Neural crest cell (in vitro differentiated cells): ENCODE measurements around the gene ECT2. TPM values are rescaled to one million over a fixed set of nuclear protein-coding genes. Genes with fewer than 3 reads are reported as not detected.

Source experiments
- DNase-seq: peaks from one replicate; pipeline ENCODE4 v3.0.0; 2021; ENCODE audit warnings: low read depth, mixed read lengths, low spot score
- H3K27ac Mint-ChIP-seq: one replicate; pipeline ENCODE4 v1.8.0; 2021; ENCODE audit warnings: mild to moderate bottlenecking, mixed read lengths; ENCODE audit not compliant: unreplicated experiment
- H3K27me3 Mint-ChIP-seq: 2 replicates; pipeline ENCODE4 v1.8.0; 2021; ENCODE audit warnings: low read depth, mild to moderate bottlenecking, mixed read lengths
- H3K36me3 Mint-ChIP-seq: 2 replicates; pipeline ENCODE4 v1.8.0; 2021; ENCODE audit warnings: low read depth, mild to moderate bottlenecking, mixed read lengths
- H3K4me1 Mint-ChIP-seq: 2 replicates; pipeline ENCODE4 v1.8.0; 2021; ENCODE audit warnings: mixed read lengths
- H3K4me3 Mint-ChIP-seq: one replicate; pipeline ENCODE4 v1.8.0; 2021; ENCODE audit warnings: mild to moderate bottlenecking, mixed read lengths
- H3K9me3 Mint-ChIP-seq: 2 replicates; pipeline ENCODE4 v1.8.0; 2021; ENCODE audit warnings: mixed read lengths
- total RNA-seq: library from RNA; stranded (reverse); gene quantifications from 2 replicates; pipeline ENCODE4 v1.2.1, GENCODE V29; 2021
- TF ChIP-seq, protein P1 (sequence below): fragments of 200-600 bp; sonication (generic); conservative IDR thresholded peaks from 2 replicates; pipeline ENCODE4 v1.5.0; 2021; ENCODE audit warnings: antibody characterized with exemption, mild to moderate bottlenecking

Gene ECT2
- total RNA-seq, 1 donor from 2014 or later: 79.6 TPM

DNA sequence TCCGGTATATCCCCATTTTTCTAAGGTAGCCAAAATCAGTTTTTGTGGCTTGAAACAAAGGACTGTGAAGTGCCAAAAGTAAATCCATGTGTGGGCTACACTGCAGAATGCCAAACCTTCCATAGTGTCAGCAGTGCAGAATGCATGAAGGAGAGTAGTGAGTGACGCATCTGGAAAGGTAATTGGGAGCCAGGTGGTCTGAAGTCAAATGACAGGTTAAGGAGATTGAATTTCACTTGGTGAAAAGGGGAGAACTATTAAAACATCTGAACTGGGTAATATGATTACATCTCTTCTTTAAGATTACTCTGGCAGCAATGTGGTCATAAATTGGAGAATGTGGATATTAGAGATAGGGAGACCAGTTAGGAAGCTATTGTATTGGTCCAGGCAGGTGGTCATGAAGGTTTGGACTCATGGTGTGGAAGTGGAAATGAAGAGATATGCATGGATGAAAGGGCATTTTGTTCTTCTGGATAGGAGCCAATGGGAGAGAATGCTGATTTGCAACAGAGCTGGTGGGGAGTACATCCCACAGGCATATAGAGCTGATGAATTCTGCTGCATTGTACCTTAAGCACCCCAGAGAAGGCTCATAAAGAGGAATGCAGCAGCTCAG, 118.2 kb downstream of the ECT2 start:
- Mint-ChIP-seq H3K27me3 (no peaks in the 10 kb centered on the region), H3K4me1 (peaks cover 4% of the 10 kb centered on the region), H3K27ac (no peak overlapping the region), H3K36me3 (peaks cover 7% of the 10 kb centered on the region), H3K4me3 (no peak overlapping the region), H3K9me3 (peaks cover 7% of the 10 kb centered on the region)
- TF ChIP-seq, protein P1, sequence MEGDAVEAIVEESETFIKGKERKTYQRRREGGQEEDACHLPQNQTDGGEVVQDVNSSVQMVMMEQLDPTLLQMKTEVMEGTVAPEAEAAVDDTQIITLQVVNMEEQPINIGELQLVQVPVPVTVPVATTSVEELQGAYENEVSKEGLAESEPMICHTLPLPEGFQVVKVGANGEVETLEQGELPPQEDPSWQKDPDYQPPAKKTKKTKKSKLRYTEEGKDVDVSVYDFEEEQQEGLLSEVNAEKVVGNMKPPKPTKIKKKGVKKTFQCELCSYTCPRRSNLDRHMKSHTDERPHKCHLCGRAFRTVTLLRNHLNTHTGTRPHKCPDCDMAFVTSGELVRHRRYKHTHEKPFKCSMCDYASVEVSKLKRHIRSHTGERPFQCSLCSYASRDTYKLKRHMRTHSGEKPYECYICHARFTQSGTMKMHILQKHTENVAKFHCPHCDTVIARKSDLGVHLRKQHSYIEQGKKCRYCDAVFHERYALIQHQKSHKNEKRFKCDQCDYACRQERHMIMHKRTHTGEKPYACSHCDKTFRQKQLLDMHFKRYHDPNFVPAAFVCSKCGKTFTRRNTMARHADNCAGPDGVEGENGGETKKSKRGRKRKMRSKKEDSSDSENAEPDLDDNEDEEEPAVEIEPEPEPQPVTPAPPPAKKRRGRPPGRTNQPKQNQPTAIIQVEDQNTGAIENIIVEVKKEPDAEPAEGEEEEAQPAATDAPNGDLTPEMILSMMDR: no peak
- DNase-seq: no peak

GRCh38 chr3:172869368-172869771, 118.8 kb downstream of the ECT2 start:
- Mint-ChIP-seq H3K4me3 (no peak overlapping the region), H3K27ac (no peak overlapping the region), H3K9me3 (peaks cover 7% of the 10 kb centered on the region)

GRCh38 chr3:172869784-172870518, 119.4 kb downstream of the ECT2 start:
- H3K27ac Mint-ChIP-seq: no peak overlapping the region
- peaks cover 7% of the 10 kb centered on the region for H3K9me3 Mint-ChIP-seq
- no peaks in the 10 kb centered on the region for H3K27me3 Mint-ChIP-seq
- TF ChIP-seq, protein P1: no peak
- H3K36me3 Mint-ChIP-seq: peaks cover 7% of the 10 kb centered on the region
- H3K4me3 Mint-ChIP-seq: no peak overlapping the region
- no peak for DNase-seq
- H3K4me1 Mint-ChIP-seq: peaks cover 4% of the 10 kb centered on the region

More at GRCh38 chr3:172869368-172869771, 118.8 kb downstream of the ECT2 start:
- Mint-ChIP-seq H3K36me3 (peaks cover 7% of the 10 kb centered on the region), H3K27me3 (no peaks in the 10 kb centered on the region), H3K4me1 (peaks cover 4% of the 10 kb centered on the region)
- DNase-seq: no peak
- TF ChIP-seq, protein P1: no peak

Other genes with a start within 250 kb of the ECT2 start
- gene TNFSF10, start 227.3 kb upstream of the ECT2 start, total RNA-seq: not detected in 2 replicates
- 1.8 and 2.3 TPM in 2 replicates for gene NCEH1, start 39.7 kb upstream of the ECT2 start, total RNA-seq